Measurements from ENCODE around the gene STK33. TPM values are rescaled to one million over a fixed set of nuclear protein-coding genes. Genes with fewer than 3 reads are reported as not detected.

Gene STK33
- total and polyA plus RNA-seq, 2 donors (not counting 3 experiments of a cell fraction or from before 2014, with no cell fraction given): 0.63 to 3.4 TPM

GRCh38 chr11:8638300-8638699 lies 44.3 kb upstream of the STK33 start:
- dilution Hi-C loops (cut with MboI; ENCODE audit: extremely low pct_ligation_motif_present, low sequenced_read_pairs) (no loop called here), intact Hi-C loops (cut with micrococcal nuclease) (no loop called here)
- Histone ChIP-seq H3K4me2 (ENCODE audit: insufficient read depth, low read length) (no peak overlapping the region), H3K4me1 (ENCODE audit: control insufficient read depth, extremely low read depth, insufficient read depth, low read length) (no peaks in the 10 kb centered on the region), H2AFZ (ENCODE audit: low read depth, low read length) (no peak overlapping the region), H3K9me1 (replicated peaks; ENCODE audit: control insufficient read depth, extremely low read depth, insufficient read depth, low read length) (no peaks in the 10 kb centered on the region), H3K79me2 (ENCODE audit: control insufficient read depth, insufficient read depth, low read length) (no peaks in the 10 kb centered on the region), H3K4me3 (replicated peaks in 1 of 3; ENCODE audit: insufficient read depth in 1 of 3, low read depth in 1 of 3, low read length in 3 of 3) (no peak overlapping the region), H3K27me3 (ENCODE audit: control insufficient read depth in 2 of 2, insufficient read depth in 2 of 2, low read length in 2 of 2) (no peaks in the 10 kb centered on the region), H3K36me3 (ENCODE audit: control insufficient read depth in 2 of 2, extremely low read depth in 1 of 2, insufficient read depth in 2 of 2, low read length in 2 of 2) (peaks cover 0 to 15% of the 10 kb centered on the region in 2 experiments), H4K20me1 (replicated peaks; ENCODE audit: control insufficient read depth, extremely low read depth, insufficient read depth, low read length) (no peaks in the 10 kb centered on the region), H3K9me3 (replicated peaks; ENCODE audit: control insufficient read depth, insufficient read depth, low read length) (no peaks in the 10 kb centered on the region), H3K9ac (replicated peaks; ENCODE audit: extremely low read depth, insufficient read depth, low read length) (no peak overlapping the region), H3K27ac (ENCODE audit: insufficient read depth, low read depth, low read length) (no peak overlapping the region)
- DNase-seq (ENCODE audit: low read depth, low spot score) (no peak), FAIRE-seq (no peak)
- POLR2A ChIA-PET: interaction anchor here (1.1 kb wide), 1 partner anchor 44 kb away, joined by 3 read pairs; the partner anchor contains the start of genes RPL27A and TRIM66
- BruUV-seq (replicated peaks): no TSS peak
- TF ChIP-seq POLR2AphosphoS5 (IDR thresholded peaks at IDR 0.05; ENCODE audit: insufficient read depth, low read depth, low read length) (no peak), MAX (IDR thresholded peaks at IDR 0.05; ENCODE audit: insufficient read depth, insufficient read length) (no peak), MYC (IDR thresholded peaks at IDR 0.05; ENCODE audit: low read depth, low read length) (no peak), JUN (IDR thresholded peaks at IDR 0.05; ENCODE audit: borderline replicate concordance, insufficient read depth, insufficient read length, low read depth) (no peak), EZH2 (IDR thresholded peaks at IDR 0.05; ENCODE audit: borderline replicate concordance, low read depth, low read length, severe bottlenecking) (no peak), POLR2A (IDR thresholded peaks at IDR 0.05; ENCODE audit: low read depth, low read length) (no peak), GATA2 (IDR thresholded peaks at IDR 0.05; ENCODE audit: insufficient read depth, insufficient read length, low read depth, low read length) (no peak), FOS (IDR thresholded peaks at IDR 0.05; ENCODE audit: borderline replicate concordance, insufficient read depth, low read length) (no peak)
- TF ChIP-seq, protein P1, sequence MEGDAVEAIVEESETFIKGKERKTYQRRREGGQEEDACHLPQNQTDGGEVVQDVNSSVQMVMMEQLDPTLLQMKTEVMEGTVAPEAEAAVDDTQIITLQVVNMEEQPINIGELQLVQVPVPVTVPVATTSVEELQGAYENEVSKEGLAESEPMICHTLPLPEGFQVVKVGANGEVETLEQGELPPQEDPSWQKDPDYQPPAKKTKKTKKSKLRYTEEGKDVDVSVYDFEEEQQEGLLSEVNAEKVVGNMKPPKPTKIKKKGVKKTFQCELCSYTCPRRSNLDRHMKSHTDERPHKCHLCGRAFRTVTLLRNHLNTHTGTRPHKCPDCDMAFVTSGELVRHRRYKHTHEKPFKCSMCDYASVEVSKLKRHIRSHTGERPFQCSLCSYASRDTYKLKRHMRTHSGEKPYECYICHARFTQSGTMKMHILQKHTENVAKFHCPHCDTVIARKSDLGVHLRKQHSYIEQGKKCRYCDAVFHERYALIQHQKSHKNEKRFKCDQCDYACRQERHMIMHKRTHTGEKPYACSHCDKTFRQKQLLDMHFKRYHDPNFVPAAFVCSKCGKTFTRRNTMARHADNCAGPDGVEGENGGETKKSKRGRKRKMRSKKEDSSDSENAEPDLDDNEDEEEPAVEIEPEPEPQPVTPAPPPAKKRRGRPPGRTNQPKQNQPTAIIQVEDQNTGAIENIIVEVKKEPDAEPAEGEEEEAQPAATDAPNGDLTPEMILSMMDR (IDR thresholded peaks at IDR 0.05; ENCODE audit: extremely low read depth in 1 of 2, insufficient read depth in 1 of 2, low read depth in 1 of 2, low read length in 2 of 2): no peak
- CTCF ChIA-PET: no interaction called here
